Measurements from ENCODE around the gene NEK9.

The NEK9 gene

GRCh38 chr14:75054421-75054820, 72.4 kb downstream of the NEK9 start:
- no peaks in the 10 kb centered on the region for H3K27me3 Mint-ChIP-seq
- H3K4me1 Mint-ChIP-seq (ENCODE audit: low read depth): peaks cover 50% of the 10 kb centered on the region
- H3K27ac Mint-ChIP-seq: no peak overlapping the region
- no peaks in the 10 kb centered on the region for H3K9me3 Mint-ChIP-seq
- H3K4me3 Mint-ChIP-seq: no peak overlapping the region
- no peak for DNase-seq
- H3K36me3 Mint-ChIP-seq (ENCODE audit: low read depth): peaks cover 74% of the 10 kb centered on the region

GRCh38 chr14:75053396-75054291, 73.2 kb downstream of the NEK9 start:
- peaks cover 76% of the 10 kb centered on the region for H3K36me3 Mint-ChIP-seq (ENCODE audit: low read depth)
- H3K4me1 Mint-ChIP-seq (ENCODE audit: low read depth): peaks cover 53% of the 10 kb centered on the region
- no peak overlapping the region for H3K27ac Mint-ChIP-seq
- H3K27me3 Mint-ChIP-seq: no peaks in the 10 kb centered on the region
- H3K9me3 Mint-ChIP-seq: no peaks in the 10 kb centered on the region
- no peak overlapping the region for H3K4me3 Mint-ChIP-seq
- no peak for DNase-seq

GRCh38 chr14:75051556-75051899, 75.3 kb downstream of the NEK9 start:
- no peaks in the 10 kb centered on the region for H3K9me3 Mint-ChIP-seq
- no peak for DNase-seq
- H3K27ac Mint-ChIP-seq: peak overlapping the region; percentile 97
- H3K36me3 Mint-ChIP-seq (ENCODE audit: low read depth): peaks cover 85% of the 10 kb centered on the region
- peak overlapping the region; percentile 89 for H3K4me3 Mint-ChIP-seq
- no peaks in the 10 kb centered on the region for H3K27me3 Mint-ChIP-seq
- peaks cover 72% of the 10 kb centered on the region for H3K4me1 Mint-ChIP-seq (ENCODE audit: low read depth)

- DNase-seq: peak; percentile 86
- Mint-ChIP-seq H3K4me1 (ENCODE audit: low read depth) (peaks cover 75% of the 10 kb centered on the region), H3K27me3 (no peaks in the 10 kb centered on the region), H3K27ac (peak within 1 kb of the TSS; percentile 97), H3K9me3 (no peaks in the 10 kb centered on the region), H3K4me3 (peak within 1 kb of the TSS; percentile 89), H3K36me3 (ENCODE audit: low read depth) (peaks cover 84% of the 10 kb centered on the region)
Measured at GRCh38 chr14:75050852-75051555, 75.8 kb downstream of the NEK9 start, which contains the start of gene MLH3. MLH3 (minus strand) TSS chr14:75051467; CDS start chr14:75049655, 1,812 bp downstream.

- H3K4me3 Mint-ChIP-seq: peak overlapping the region; percentile 89
- H3K9me3 Mint-ChIP-seq: no peaks in the 10 kb centered on the region
- H3K27me3 Mint-ChIP-seq: no peaks in the 10 kb centered on the region
- peaks cover 84% of the 10 kb centered on the region for H3K36me3 Mint-ChIP-seq (ENCODE audit: low read depth)
- no peak for DNase-seq
- peaks cover 81% of the 10 kb centered on the region for H3K4me1 Mint-ChIP-seq (ENCODE audit: low read depth)
- H3K27ac Mint-ChIP-seq: peak overlapping the region; percentile 85
Measured at GRCh38 chr14:75049731-75050201, 77.1 kb downstream of the NEK9 start.

- no peak overlapping the region for H3K4me3 Mint-ChIP-seq
Measured at GRCh38 chr14:75049136-75049535, 77.7 kb downstream of the NEK9 start.

GRCh38 chr14:75048101-75048500, 78.7 kb downstream of the NEK9 start:
- Mint-ChIP-seq H3K9me3 (no peaks in the 10 kb centered on the region), H3K27me3 (no peaks in the 10 kb centered on the region), H3K36me3 (ENCODE audit: low read depth) (peaks cover 81% of the 10 kb centered on the region), H3K27ac (no peak overlapping the region), H3K4me1 (ENCODE audit: low read depth) (peaks cover 81% of the 10 kb centered on the region), H3K4me3 (no peak overlapping the region)
- no peak for DNase-seq

More at GRCh38 chr14:75049136-75049535, 77.7 kb downstream of the NEK9 start:
- H3K9me3 Mint-ChIP-seq: no peaks in the 10 kb centered on the region
- H3K4me1 Mint-ChIP-seq (ENCODE audit: low read depth): peaks cover 87% of the 10 kb centered on the region
- H3K27ac Mint-ChIP-seq: no peak overlapping the region
- DNase-seq: no peak
- no peaks in the 10 kb centered on the region for H3K27me3 Mint-ChIP-seq
- H3K36me3 Mint-ChIP-seq (ENCODE audit: low read depth): peaks cover 83% of the 10 kb centered on the region

GRCh38 chr14:75047506-75047905, 79.3 kb downstream of the NEK9 start:
- Mint-ChIP-seq H3K4me1 (ENCODE audit: low read depth) (peaks cover 76% of the 10 kb centered on the region), H3K27me3 (no peaks in the 10 kb centered on the region), H3K4me3 (no peak overlapping the region), H3K36me3 (ENCODE audit: low read depth) (peaks cover 78% of the 10 kb centered on the region), H3K9me3 (no peaks in the 10 kb centered on the region), H3K27ac (peak overlapping the region; percentile 44)
- DNase-seq: no peak

GRCh38 chr14:75046899-75047298, 79.9 kb downstream of the NEK9 start:
- Mint-ChIP-seq H3K27ac (peak overlapping the region; percentile 44), H3K4me3 (no peak overlapping the region)

GRCh38 chr14:75046275-75046674, 80.6 kb downstream of the NEK9 start:
- DNase-seq: no peak
- Mint-ChIP-seq H3K9me3 (no peaks in the 10 kb centered on the region), H3K4me1 (ENCODE audit: low read depth) (peaks cover 68% of the 10 kb centered on the region), H3K4me3 (no peak overlapping the region), H3K36me3 (ENCODE audit: low read depth) (peaks cover 84% of the 10 kb centered on the region), H3K27ac (no peak overlapping the region), H3K27me3 (no peaks in the 10 kb centered on the region)

More at GRCh38 chr14:75046899-75047298, 79.9 kb downstream of the NEK9 start:
- Mint-ChIP-seq H3K4me1 (ENCODE audit: low read depth) (peaks cover 71% of the 10 kb centered on the region), H3K27me3 (no peaks in the 10 kb centered on the region), H3K9me3 (no peaks in the 10 kb centered on the region), H3K36me3 (ENCODE audit: low read depth) (peaks cover 80% of the 10 kb centered on the region)
- DNase-seq: no peak

- no peaks in the 10 kb centered on the region for H3K9me3 Mint-ChIP-seq
- peaks cover 85% of the 10 kb centered on the region for H3K36me3 Mint-ChIP-seq (ENCODE audit: low read depth)
- DNase-seq: no peak
- H3K4me3 Mint-ChIP-seq: peak overlapping the region; percentile 0
- no peaks in the 10 kb centered on the region for H3K27me3 Mint-ChIP-seq
- H3K4me1 Mint-ChIP-seq (ENCODE audit: low read depth): peaks cover 56% of the 10 kb centered on the region
- H3K27ac Mint-ChIP-seq: no peak overlapping the region
Measured at GRCh38 chr14:75044752-75045151, 82.1 kb downstream of the NEK9 start.

GRCh38 chr14:75044322-75044721, 82.5 kb downstream of the NEK9 start:
- no peaks in the 10 kb centered on the region for H3K27me3 Mint-ChIP-seq
- H3K36me3 Mint-ChIP-seq (ENCODE audit: low read depth): peaks cover 84% of the 10 kb centered on the region
- H3K4me3 Mint-ChIP-seq: no peak overlapping the region
- no peak for DNase-seq
- H3K9me3 Mint-ChIP-seq: no peaks in the 10 kb centered on the region
- H3K27ac Mint-ChIP-seq: no peak overlapping the region
- peaks cover 51% of the 10 kb centered on the region for H3K4me1 Mint-ChIP-seq (ENCODE audit: low read depth)

GRCh38 chr14:75042035-75042434, 84.8 kb downstream of the NEK9 start:
- Mint-ChIP-seq H3K27me3 (no peaks in the 10 kb centered on the region), H3K4me1 (ENCODE audit: low read depth) (peaks cover 33% of the 10 kb centered on the region), H3K27ac (no peak overlapping the region), H3K9me3 (no peaks in the 10 kb centered on the region), H3K36me3 (ENCODE audit: low read depth) (peaks cover 82% of the 10 kb centered on the region), H3K4me3 (no peak overlapping the region)
- DNase-seq: no peak

GRCh38 chr14:75041613-75042012, 85.2 kb downstream of the NEK9 start:
- Mint-ChIP-seq H3K27ac (no peak overlapping the region), H3K9me3 (no peaks in the 10 kb centered on the region), H3K27me3 (no peaks in the 10 kb centered on the region), H3K36me3 (ENCODE audit: low read depth) (peaks cover 82% of the 10 kb centered on the region), H3K4me3 (no peak overlapping the region), H3K4me1 (ENCODE audit: low read depth) (peaks cover 29% of the 10 kb centered on the region)
- DNase-seq: no peak

GRCh38 chr14:75040959-75041358, 85.9 kb downstream of the NEK9 start:
- peaks cover 23% of the 10 kb centered on the region for H3K4me1 Mint-ChIP-seq (ENCODE audit: low read depth)
- H3K27ac Mint-ChIP-seq: no peak overlapping the region
- peaks cover 82% of the 10 kb centered on the region for H3K36me3 Mint-ChIP-seq (ENCODE audit: low read depth)
- no peaks in the 10 kb centered on the region for H3K9me3 Mint-ChIP-seq
- no peak overlapping the region for H3K4me3 Mint-ChIP-seq
- H3K27me3 Mint-ChIP-seq: no peaks in the 10 kb centered on the region
- DNase-seq: no peak
